GM18951 (cell line): ENCODE measurements around the gene NECAP2.

Source experiments
- POLR2A ChIP-seq: IDR thresholded peaks from 4 replicates; pipeline ENCODE4 v1.6.1; 2011; ENCODE audit warnings: mild to moderate bottlenecking; ENCODE audit not compliant: insufficient read length, insufficient read depth; ENCODE audit errors: extremely low read depth
- in situ Hi-C: fragments of 300-500 bp; cut with MboI; formaldehyde crosslinking; loops from one replicate; pipeline ENCODE4 v1.12.0; 2022; ENCODE audit warnings: low sequenced_read_pairs, mixed read lengths, inconsistent platforms; ENCODE audit not compliant: unreplicated experiment

NECAP2 gene

DNA sequence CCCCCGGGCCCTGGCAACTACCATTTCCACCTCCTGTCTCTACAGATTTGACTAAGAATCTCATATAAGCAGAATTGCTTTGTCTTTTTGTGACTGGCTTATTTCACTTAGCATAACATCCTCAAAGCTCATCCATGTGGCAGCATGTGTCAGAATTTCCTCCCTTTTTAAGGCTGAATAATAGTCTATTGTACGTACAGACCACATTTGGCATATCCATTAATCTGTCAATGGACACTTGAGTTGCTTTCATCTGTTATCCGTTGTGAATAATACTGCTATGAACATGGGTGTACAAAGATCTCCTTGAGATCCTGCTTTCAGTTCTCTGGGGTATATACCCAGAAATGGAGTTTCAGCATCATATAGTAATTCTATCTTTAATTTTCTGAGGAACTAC, 27.3 kb upstream of the NECAP2 start:
- in situ Hi-C loops: no loop called here
- TF ChIP-seq POLR2A: no peak

DNA sequence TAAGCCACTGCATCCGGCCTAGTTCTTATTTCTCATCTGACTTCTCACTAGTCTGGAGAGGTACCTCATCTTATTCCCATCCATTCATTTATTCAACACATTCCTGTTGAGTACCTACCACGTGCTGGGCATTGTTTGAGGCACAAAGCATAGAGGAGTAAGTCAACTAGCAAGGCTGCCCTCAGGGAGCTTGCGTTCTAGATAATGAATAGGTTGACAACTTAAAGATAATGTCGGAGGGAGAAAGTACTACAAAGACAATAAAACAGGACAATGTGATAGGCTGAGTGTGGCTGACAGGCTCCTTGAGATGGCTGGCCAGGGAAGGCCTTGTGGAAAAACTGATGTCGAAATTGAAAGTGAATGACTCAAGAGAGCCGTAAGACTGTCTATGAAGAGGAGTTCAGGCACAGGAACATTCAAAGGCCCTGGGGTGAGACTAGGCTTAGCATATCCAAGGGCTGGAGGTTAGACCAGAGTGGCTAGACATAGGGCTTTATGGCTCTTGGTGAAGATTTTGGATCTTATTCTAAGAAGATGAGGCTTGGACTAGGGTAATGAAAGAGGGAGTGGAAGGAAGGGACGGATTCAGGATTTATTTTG, 21.6 kb upstream of the NECAP2 start:
- no peak for TF ChIP-seq POLR2A
- in situ Hi-C loops: no loop called here

DNA sequence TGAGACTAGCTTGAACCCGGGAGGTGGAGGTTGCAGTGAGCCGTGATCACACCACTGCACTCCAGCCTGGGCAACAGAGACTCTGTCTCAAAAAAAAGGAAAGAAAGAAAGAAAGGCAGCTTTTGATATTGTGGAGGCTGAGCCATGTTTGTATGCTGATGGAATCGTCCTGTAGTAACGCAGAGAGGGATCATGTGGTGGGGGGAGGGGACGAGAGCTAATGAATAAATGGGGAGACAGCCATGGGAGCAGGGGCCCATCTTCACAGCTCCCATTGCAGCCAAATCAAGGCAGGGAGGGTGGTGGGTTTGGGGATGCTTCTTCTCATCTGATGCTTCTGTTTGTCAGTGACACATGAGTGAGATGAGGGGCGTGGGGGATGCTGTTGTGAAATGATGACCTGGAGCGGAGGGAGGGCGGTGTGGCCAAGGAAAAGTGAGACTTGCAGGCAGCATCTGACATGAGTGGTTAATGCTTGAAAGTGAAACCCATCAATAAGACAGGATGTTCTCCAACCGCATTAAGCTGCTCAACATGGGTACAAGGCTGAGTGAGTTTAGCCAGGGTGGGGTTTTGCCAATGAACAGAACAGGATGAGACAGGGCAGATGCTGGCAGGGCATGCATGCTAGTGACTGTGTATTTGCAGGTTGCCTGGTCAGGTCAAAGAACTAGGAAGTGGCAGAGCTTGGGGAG, 20.0 kb upstream of the NECAP2 start:
- in situ Hi-C loops: no loop called here
- TF ChIP-seq POLR2A: no peak

DNA sequence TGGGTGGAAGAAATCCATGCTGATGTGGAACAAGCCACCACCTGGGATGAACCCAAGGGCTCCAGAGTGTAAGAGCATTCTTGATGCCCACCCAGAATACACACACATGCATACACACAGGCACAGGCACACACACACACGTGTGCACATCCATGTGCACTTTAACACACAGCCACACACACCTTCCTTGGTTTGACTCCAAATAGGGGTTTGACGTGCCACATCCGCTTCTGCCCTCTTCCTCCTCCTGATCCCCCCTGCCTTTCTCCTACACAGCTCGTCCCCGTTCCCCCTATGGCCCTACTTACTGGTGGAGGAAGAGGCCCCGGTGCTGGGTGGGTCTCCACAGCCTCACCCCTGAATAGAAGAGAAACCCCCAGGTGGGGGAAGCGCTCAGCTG, 19.3 kb upstream of the NECAP2 start:
- in situ Hi-C loops: no loop called here
- no peak for TF ChIP-seq POLR2A

DNA sequence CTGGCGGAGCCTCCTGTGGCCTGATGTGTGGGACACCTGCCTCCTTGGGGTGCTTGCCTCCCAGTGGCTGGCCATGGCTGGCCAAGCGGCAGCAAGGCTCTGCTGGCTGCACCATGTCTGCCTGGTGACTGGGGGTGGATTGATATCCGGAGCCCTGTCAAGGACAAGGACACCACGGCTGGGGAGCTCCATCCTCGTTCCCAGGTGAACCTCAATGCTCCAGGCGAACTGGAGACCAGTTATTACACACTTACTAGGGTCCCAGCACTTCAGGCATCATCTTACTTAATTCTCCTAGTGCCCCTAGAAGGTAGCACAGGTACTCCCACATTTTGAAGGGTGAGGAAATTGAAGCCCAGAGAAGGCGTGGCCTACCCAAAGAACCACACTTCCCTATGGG, 18.5 kb upstream of the NECAP2 start:
- in situ Hi-C loops: no loop called here
- no peak for TF ChIP-seq POLR2A

DNA sequence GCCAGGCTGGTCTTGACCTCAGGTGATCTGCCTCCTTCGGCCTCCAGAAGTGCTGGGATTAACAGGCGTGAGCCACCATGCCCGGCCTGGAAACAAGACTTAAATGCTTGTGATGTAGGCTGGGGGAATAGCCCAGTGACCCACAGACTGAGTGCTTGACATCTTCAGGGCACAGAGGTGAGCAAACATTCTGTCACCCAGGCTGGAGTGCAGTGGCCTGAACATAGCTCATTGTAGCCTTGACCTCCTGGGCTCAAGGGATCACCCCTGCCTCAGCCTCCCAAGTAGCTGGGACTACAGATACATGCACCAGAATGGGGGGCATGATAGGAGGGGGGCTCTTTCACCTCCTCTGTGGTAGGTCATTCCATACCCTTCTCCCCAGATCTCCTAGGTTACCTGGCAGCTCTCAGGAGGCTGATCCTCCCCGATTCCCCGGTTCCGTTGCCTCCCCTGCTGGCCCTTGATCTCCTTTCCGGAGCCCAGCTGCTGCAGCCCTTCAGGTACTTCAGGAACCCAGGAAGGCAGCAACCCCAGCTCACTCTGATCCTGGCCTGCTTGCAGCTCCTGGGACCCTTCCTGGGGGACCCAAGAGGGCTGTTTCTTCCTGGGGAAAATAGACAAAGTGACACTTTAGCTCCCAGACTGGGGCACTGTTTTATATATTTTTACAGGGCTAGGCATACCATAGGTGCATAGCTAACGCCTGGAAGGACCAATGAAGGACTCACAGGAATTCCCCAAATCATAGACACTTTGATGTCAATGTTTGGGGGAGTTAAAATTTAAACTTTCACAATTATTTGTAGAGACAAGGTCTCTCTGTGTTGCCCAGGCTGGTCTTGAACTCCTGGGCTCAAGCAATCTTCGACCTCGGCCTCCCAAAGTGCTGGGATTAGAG, 15.1 kb upstream of the NECAP2 start:
- no peak for TF ChIP-seq POLR2A
- in situ Hi-C loops: no loop called here

DNA sequence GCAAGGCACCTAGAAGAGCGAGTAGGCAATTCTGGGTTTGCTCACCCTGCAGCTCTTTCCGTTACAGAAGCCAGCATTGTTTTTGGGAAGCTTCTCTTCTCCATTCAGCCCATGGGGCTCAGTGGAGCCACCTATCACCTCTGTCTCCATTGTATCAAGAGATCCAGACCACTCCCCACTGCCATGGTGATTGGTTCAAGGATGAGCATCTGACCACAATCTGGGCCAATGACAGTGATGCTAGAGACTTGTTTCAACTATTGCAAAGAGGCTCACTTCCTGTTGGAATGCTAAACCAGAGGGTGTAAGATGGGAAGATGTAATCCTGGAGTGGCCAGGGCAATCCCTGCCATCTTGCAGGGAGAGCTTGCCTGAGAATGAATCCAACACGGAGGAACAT, 9.9 kb upstream of the NECAP2 start:
- no peak for TF ChIP-seq POLR2A
- in situ Hi-C loops: no loop called here

DNA sequence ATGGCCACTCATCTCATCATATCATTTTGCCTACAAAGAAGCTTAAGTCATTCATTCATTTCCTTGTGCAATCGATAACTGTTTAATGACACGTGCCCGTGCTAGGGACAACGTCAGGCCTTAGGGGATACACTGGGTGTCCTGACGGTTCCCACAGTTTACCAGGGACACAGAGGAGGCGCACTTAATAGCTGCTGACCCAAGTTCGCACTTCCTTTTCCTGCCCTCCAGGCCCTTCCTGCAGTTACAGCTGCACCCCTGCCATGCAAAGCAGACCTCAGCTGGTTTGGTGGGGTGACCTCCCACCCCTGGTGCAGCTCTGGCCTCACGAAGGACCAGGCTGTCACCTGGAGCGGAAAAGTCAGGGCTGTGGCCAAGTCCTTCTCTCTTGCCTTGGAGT, 7.5 kb upstream of the NECAP2 start:
- no peak for TF ChIP-seq POLR2A
- in situ Hi-C loops: no loop called here

DNA sequence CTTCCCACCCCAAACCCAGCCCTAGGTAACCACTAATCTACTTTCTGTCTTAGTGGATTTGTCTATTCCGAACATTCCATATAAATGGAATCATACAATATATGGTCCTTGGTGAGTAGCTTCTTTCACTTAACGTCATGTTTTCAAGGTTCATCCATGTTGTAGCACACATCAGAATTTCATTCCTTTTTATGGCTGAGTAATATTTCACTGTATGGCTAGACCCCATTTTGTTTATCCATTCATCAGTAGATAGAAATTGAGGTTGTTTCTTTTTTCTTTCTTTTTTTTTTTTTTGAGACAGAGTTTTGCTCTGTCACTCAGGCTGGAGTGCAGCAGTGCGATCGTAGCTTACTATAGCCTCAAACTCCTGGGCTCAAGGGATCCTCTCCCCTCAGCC, 6.5 kb upstream of the NECAP2 start:
- in situ Hi-C loops: no loop called here
- no peak for TF ChIP-seq POLR2A

DNA sequence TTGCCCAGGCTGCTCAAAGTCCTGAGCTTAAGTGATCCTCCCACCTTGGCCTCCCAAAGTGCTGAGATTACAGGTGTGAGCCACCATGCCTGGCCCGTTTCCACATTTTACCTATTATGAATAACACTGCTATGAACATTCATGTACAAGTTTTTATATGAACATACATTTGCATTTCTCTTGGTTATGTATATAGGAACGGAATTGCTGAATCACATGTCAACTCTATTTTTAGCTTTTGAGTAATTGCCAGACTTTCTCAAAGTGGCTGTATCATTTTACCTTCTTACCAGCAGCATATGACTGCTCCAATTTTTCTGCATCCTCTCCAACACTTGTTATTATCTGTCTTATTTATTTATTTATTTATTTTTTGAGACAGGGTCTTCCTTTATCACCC, 6.0 kb upstream of the NECAP2 start:
- TF ChIP-seq POLR2A: no peak
- in situ Hi-C loops: no loop called here

DNA sequence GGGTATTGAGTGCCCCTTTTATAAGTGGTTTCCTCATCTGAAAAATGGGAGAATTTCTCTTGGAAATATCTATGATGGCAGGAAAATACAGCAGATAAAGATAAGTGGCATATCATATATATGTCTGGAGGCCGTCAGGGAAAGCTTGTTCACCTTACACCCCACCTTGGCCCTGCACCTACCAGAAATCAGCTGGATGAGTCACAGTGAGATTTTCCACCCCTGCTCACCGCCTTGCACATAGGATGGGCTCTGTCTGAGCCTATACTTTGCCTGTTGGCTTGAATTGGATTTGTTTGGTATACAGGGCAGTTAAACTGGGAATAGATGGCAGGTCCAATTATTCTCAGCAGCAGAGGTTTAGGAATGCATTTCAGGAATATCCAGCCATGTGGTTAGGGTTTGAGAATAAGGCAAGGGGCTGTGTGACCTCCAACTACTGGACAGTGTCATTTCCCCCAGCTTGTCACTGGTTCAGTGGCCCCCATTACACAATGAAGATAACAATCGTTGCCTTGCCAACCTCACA, 3.5 kb upstream of the NECAP2 start, which contains the start of gene SPATA21:
SPATA21 (minus strand) TSS at position 479 of the 529 bp plus-strand sequence. CDS start 6,053 bp downstream, outside the sequence.
- in situ Hi-C loops: no loop called here

DNA sequence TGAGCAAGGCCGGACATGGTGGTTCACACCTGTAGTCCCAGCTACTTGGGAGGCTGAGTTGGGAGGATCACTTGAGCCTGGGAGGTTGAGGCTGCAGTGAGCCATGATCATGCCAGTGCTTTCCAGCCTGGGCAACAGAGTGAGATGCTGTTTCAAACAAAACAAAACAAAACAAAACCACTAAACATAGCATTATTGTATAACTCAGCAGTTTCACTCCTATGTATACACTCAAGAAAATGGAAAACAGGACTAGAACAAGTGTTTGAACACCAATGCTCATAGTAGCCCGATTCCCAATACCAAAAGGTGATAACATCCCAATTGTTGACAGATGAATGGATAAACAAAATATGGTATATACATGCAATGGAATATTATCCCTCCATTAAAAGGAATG, 2.0 kb upstream of the NECAP2 start:
- no peak for TF ChIP-seq POLR2A
- in situ Hi-C loops: no loop called here

More for the DNA sequence above, 3.5 kb upstream of the NECAP2 start, which contains the start of gene SPATA21:
- TF ChIP-seq POLR2A: no peak

DNA sequence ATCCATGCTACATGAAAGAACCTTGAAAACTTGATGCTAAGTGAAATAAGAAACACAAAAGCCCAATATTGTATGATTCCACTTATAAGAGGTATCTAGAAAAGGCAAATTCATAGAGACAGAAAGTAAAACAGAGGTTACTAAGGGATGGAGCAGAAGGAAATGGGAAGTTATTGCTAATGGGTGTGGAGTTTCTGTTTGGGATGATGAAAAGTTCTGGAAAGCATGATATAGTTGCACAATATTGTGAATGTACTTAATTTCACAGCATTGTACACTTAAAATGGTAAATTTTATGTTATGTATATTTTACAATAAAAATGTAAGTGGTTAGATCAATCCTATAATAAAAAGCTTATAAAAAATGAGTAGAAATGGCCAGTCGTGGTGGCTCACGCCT, 1.6 kb upstream of the NECAP2 start:
- in situ Hi-C loops: no loop called here
- TF ChIP-seq POLR2A: no peak
